HUES64 (cell line): Measurements from ENCODE around the gene KRTAP5-3.
A peak's percentile ranks its signal among the peaks of the same experiment; 100 is the strongest.
"Not testable (repeated sequence)": the region's sequence is repeated elsewhere in the genome, so short reads cannot be mapped to it uniquely, and the experiment has no call there.

Experiments used
- H3K27ac ChIP-seq: 2 replicates; pipeline ENCODE4 v1.7.0; 2013; ENCODE audit warnings: low read depth, low read length, inconsistent platforms
- H3K27me3 ChIP-seq: 2 replicates; pipeline ENCODE4 v1.6.1; 2013; ENCODE audit warnings: mild to moderate bottlenecking, low read length; ENCODE audit not compliant: insufficient read depth
- H3K36me3 ChIP-seq: 2 replicates; pipeline ENCODE4 v1.6.1; 2013; ENCODE audit warnings: mild to moderate bottlenecking, low read length; ENCODE audit not compliant: insufficient read depth
- H3K4me1 ChIP-seq: 2 replicates; pipeline ENCODE4 v1.6.1; 2013; ENCODE audit warnings: mild to moderate bottlenecking, low read length, moderate library complexity; ENCODE audit not compliant: insufficient read depth
- H3K4me3 ChIP-seq: 2 replicates; pipeline ENCODE4 v1.5.1; 2013; ENCODE audit warnings: mild to moderate bottlenecking, low read length, moderate library complexity
- H3K9ac ChIP-seq: 2 replicates; pipeline ENCODE4 v1.6.1; 2013; ENCODE audit warnings: mild to moderate bottlenecking, low read depth, low read length
- H3K9me3 ChIP-seq: 2 replicates; pipeline ENCODE4 v1.6.1; 2013; ENCODE audit warnings: low read depth, low read length; ENCODE audit not compliant: insufficient read depth
- WGBS: fragments of 150-250, 120-280 bp; methylation state at CpG from one replicate; pipeline ENCODE4 v1.1.7; 2013; ENCODE audit warnings: missing lambda C conversion rate; 5-methylcytosine and 5-hydroxymethylcytosine counted together

KRTAP5-3 gene

GRCh38 chr11:1605923-1606322 lies 2.3 kb downstream of the KRTAP5-3 start:
- not testable (repeated sequence) for H3K27ac ChIP-seq
- peaks cover 13% of the 10 kb centered on the region; the same call in 1 of the 2 replicates for H3K27me3 ChIP-seq

DNA sequence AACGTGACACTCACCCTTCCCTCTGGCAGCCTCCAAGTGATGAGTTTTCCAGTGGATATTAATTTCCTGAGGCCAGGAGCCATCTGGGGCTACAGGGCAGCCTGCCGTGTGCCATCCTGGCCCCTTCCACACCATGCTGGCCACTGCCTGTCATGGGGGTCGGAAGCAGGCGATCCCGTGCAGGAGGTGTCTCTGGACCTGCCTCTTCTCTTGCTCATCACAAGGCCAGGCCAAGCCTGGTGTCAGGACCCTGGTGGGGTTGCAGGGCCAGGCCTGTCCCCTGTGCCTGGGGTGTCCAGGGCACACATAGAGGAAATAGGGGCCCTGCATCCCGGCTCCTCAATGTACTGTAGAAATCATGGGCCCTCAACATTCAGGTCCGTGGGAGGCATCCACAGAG lies 3.6 kb downstream of the KRTAP5-3 start:
- Histone ChIP-seq H3K27ac (no peak overlapping the region), H3K27me3 (peaks cover 13% of the 10 kb centered on the region; the same call in 1 of the 2 replicates), H3K4me1 (peaks cover 9% of the 10 kb centered on the region; the same call in 1 of the 2 replicates), H3K9ac (no peak overlapping the region), H3K4me3 (no peak overlapping the region), H3K36me3 (no peaks in the 10 kb centered on the region), H3K9me3 (peaks cover 5% of the 10 kb centered on the region)
- 94% methylated on average over 7 of the region's 7 CpGs for WGBS

More at GRCh38 chr11:1605923-1606322, 2.3 kb downstream of the KRTAP5-3 start:
- H3K4me1 ChIP-seq, H3K9me3 ChIP-seq, H3K36me3 ChIP-seq, H3K9ac ChIP-seq, H3K4me3 ChIP-seq: not testable (repeated sequence)
- 95% methylated on average over 13 of the region's 13 CpGs for WGBS

- Histone ChIP-seq H3K36me3 (no peaks in the 10 kb centered on the region), H3K27ac (no peak overlapping the region), H3K4me3 (no peak overlapping the region), H3K9ac (no peak overlapping the region), H3K9me3 (peaks cover 5% of the 10 kb centered on the region), H3K4me1 (peaks cover 9% of the 10 kb centered on the region; the same call in 1 of the 2 replicates), H3K27me3 (peaks cover 13% of the 10 kb centered on the region; the same call in 1 of the 2 replicates)
- whole genome bisulfite sequencing = 93% methylated on average over 11 of the region's 11 CpGs
Measured at GRCh38 chr11:1604181-1604580, 4.1 kb downstream of the KRTAP5-3 start.

DNA sequence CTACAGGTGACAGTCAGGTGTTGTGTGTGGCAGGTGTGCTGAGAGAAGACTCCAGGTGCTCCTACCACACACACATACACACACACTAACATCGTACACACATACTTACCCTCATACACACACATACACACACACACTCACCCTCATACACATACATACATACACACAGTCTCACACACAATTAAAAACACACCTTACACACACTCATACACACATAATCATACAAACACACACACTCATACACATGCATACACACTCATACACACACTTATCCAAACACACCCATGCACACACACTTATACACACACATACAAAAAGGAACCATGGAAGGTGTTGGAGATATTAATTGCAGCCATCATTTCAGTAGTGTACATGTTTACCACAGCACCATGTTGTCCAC lies 4.6 kb downstream of the KRTAP5-3 start:
- Histone ChIP-seq H3K27ac (no peak overlapping the region), H3K36me3 (no peaks in the 10 kb centered on the region), H3K4me1 (peaks cover 9% of the 10 kb centered on the region; the same call in 1 of the 2 replicates), H3K27me3 (peaks cover 13% of the 10 kb centered on the region; the same call in 1 of the 2 replicates), H3K9me3 (peaks cover 5% of the 10 kb centered on the region), H3K4me3 (no peak overlapping the region), H3K9ac (no peak overlapping the region)
- WGBS = 90% methylated on average over 1 of the region's 1 CpG

- not testable (repeated sequence) for H3K4me1 ChIP-seq, H3K27ac ChIP-seq, H3K27me3 ChIP-seq, H3K9ac ChIP-seq, H3K4me3 ChIP-seq, H3K9me3 ChIP-seq, H3K36me3 ChIP-seq
- WGBS = 94% methylated on average over 3 of the region's 3 CpGs
Measured at GRCh38 chr11:1601663-1602062, 6.6 kb downstream of the KRTAP5-3 start.

DNA sequence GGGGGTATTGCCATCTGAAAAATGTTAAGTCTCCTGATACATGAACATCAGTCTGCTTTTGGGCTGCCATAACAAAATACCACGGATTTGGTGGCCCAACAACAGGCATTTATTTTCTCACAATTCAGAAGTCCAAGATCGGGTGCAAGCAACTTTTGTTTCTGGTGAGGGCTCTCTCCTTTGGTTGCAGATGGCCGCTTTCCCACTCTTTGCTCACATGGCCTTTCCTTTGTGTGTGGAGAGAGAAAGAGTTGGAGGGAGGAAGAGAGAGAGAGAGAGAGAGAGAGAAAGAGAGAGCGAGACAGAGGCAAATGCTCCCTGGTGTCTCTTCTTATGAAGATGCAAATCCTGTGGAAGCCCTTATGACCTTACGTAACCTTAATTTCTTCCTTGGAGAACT lies 7.6 kb downstream of the KRTAP5-3 start:
- H3K9ac ChIP-seq = no peak overlapping the region
- no peaks in the 10 kb centered on the region for H3K36me3 ChIP-seq
- H3K4me1 ChIP-seq = peaks cover 11% of the 10 kb centered on the region; the same call in 1 of the 2 replicates
- WGBS = 74% methylated on average over 4 of the region's 5 CpGs
- no peak overlapping the region for H3K27ac ChIP-seq
- H3K9me3 ChIP-seq = peaks cover 5% of the 10 kb centered on the region
- peaks cover 6% of the 10 kb centered on the region for H3K27me3 ChIP-seq
- no peak overlapping the region for H3K4me3 ChIP-seq

- H3K27ac ChIP-seq = no peak overlapping the region
- no peak overlapping the region for H3K4me3 ChIP-seq
- no peaks in the 10 kb centered on the region for H3K36me3 ChIP-seq
- H3K27me3 ChIP-seq = peaks cover 6% of the 10 kb centered on the region
- 97% methylated on average over 6 of the region's 6 CpGs for WGBS
- H3K9ac ChIP-seq = no peak overlapping the region
- peaks cover 11% of the 10 kb centered on the region; the same call in 1 of the 2 replicates for H3K4me1 ChIP-seq
- peaks cover 5% of the 10 kb centered on the region for H3K9me3 ChIP-seq
Measured at GRCh38 chr11:1598816-1599215, 9.4 kb downstream of the KRTAP5-3 start.

DNA sequence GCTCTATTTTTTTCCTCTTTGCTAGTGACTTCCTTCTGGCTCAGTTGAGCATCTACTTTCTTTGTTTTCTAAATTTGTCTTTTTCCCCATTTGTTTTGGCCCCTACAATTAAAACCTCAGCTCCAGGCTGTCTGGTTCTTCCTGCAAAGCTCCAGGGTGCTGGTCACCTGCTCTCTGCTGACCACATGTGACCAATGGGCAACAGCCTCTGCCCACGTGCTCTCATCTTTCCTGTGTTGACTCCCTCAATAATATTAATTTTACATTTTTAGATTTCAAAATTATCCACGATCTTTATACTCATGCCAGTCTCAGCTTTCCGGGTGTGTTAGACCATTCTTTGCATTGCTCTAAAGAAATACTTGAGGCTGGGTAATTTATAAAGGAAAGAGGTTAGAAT lies 9.9 kb downstream of the KRTAP5-3 start:
- not testable (repeated sequence) for H3K27ac ChIP-seq, H3K4me3 ChIP-seq, H3K36me3 ChIP-seq, H3K9me3 ChIP-seq, H3K9ac ChIP-seq, H3K27me3 ChIP-seq
- H3K4me1 ChIP-seq = peaks cover 11% of the 10 kb centered on the region; the same call in 1 of the 2 replicates
- WGBS = 96% methylated on average over 3 of the region's 3 CpGs

DNA sequence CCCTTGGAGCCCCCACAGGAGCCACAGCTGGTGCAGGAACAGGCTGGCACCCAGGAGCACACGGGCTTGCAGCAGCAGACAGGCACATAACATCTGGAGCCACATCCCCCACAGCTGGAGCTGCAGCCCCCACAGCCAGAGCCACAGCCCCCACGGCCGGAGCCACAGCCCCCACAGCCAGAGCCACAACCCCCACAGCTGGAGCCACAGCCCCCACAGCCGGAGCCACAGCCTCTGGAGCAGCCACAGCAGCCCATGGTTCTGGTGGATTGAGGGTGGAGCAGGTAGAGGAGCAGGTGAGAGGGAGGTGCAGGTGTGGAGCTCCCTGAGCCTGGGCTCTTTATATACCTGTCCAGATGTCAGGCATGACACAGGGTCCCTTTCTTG lies 10.3 kb downstream of the KRTAP5-3 start, which contains the start of gene KRTAP5-2:
Gene KRTAP5-2, minus strand, starts transcription at position 301 of the 387 bp plus-strand sequence. Its CDS starts 44 bp downstream, at position 257.
- peaks cover 11% of the 10 kb centered on the region; the same call in 1 of the 2 replicates for H3K4me1 ChIP-seq
- H3K36me3 ChIP-seq = no peaks in the 10 kb centered on the region
- H3K4me3 ChIP-seq = no peak within 1 kb of the TSS
- peaks cover 5% of the 10 kb centered on the region for H3K9me3 ChIP-seq
- H3K27me3 ChIP-seq = peaks cover 6% of the 10 kb centered on the region
- WGBS = 85% methylated on average over 1 of the region's 4 CpGs
- H3K27ac ChIP-seq = no peak within 1 kb of the TSS
- H3K9ac ChIP-seq = no peak within 1 kb of the TSS

- Histone ChIP-seq H3K36me3 (no peaks in the 10 kb centered on the region), H3K9me3 (peaks cover 5% of the 10 kb centered on the region), H3K9ac (no peak overlapping the region), H3K27me3 (peaks cover 9% of the 10 kb centered on the region), H3K4me1 (peaks cover 11% of the 10 kb centered on the region; the same call in 1 of the 2 replicates), H3K4me3 (no peak overlapping the region), H3K27ac (no peak overlapping the region)
- 94% methylated on average over 10 of the region's 10 CpGs for WGBS
Measured at GRCh38 chr11:1597331-1597993, 10.8 kb downstream of the KRTAP5-3 start.

DNA sequence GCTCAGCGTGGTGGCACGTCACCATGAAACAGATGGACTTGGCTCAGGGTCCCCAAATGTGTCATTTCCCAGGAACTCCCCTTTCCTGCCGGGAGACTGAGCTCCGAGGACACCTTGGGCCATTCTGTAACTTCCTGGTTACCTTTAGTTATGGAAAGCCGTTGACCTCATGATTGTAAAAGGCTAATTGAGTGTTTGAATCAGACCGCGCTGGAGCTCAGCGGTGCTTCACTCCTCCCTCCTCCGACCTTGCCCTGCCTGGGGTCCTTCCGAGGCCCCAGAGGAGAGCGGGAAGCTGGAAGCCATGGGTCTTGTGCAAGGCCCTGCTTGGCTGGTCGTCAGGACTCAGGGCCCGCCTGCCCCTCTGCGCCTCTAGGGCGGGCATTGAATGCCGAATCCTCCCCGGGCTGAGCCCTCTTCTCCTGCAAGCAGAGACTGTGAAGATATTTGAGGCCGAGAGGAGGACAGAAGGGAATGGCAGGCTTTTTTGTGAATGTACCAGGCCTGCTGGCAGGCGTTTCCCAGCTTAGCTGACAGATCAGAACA lies 11.6 kb downstream of the KRTAP5-3 start:
- H3K4me1 ChIP-seq = peaks cover 11% of the 10 kb centered on the region; the same call in 1 of the 2 replicates
- H3K36me3 ChIP-seq, H3K4me3 ChIP-seq, H3K9me3 ChIP-seq, H3K27ac ChIP-seq: not testable (repeated sequence)
- 40% methylated on average over 19 of the region's 19 CpGs for WGBS
- H3K9ac ChIP-seq = 0 out of 2 replicates have a peak overlapping the region, but pooled peaks have one; percentile 36
- H3K27me3 ChIP-seq = peaks cover 11% of the 10 kb centered on the region
